Activated effector memory CD4-positive, alpha-beta T cell treated with anti-CD3 and anti-CD28 coated beads, Interleukin-2, amount 50 U/mL, for 16 hours (primary cell): ENCODE data around the gene GDF9.

Source experiments
- DNase-seq: peaks from one replicate; pipeline ENCODE4 v3.0.0-alpha.2; 2020

The GDF9 gene

GRCh38 chr5:132866342-132867045 lies at the start of gene GDF9, which contains the start of gene UQCRQ:
Gene GDF9, minus strand, starts transcription at chr5:132866469. Its CDS starts 1,936 bp downstream, at chr5:132864533.
Gene UQCRQ, plus strand, starts transcription at chr5:132866642. Its CDS starts 240 bp downstream, at chr5:132866882.
- peak; percentile 96 for DNase-seq

GRCh38 chr5:132915681-132916080 lies 49.4 kb upstream of the GDF9 start:
- DNase-seq: no peak

GRCh38 chr5:132909702-132910101 lies 43.4 kb upstream of the GDF9 start:
- no peak for DNase-seq

- no peak for DNase-seq
These were observed 40.9 kb upstream of the GDF9 start for GRCh38 chr5:132907161-132907560.

- DNase-seq: no peak
These were observed 39.7 kb upstream of the GDF9 start for GRCh38 chr5:132905938-132906337.

GRCh38 chr5:132901730-132902129 lies 35.5 kb upstream of the GDF9 start:
- no peak for DNase-seq

- DNase-seq: no peak
These were observed 34.8 kb upstream of the GDF9 start for GRCh38 chr5:132901036-132901435.

GRCh38 chr5:132898094-132898493 lies 31.8 kb upstream of the GDF9 start:
- no peak for DNase-seq

GRCh38 chr5:132896685-132897084 lies 30.4 kb upstream of the GDF9 start:
- DNase-seq: no peak

GRCh38 chr5:132895719-132896305 lies 29.5 kb upstream of the GDF9 start:
- DNase-seq: no peak

- DNase-seq: no peak
These were observed 24.5 kb upstream of the GDF9 start for GRCh38 chr5:132890817-132891216.

GRCh38 chr5:132889501-132889900 lies 23.2 kb upstream of the GDF9 start:
- no peak for DNase-seq

- no peak for DNase-seq
These were observed 21.0 kb upstream of the GDF9 start for GRCh38 chr5:132887283-132887682.

GRCh38 chr5:132886064-132886823 lies 20.0 kb upstream of the GDF9 start:
- DNase-seq: no peak

- DNase-seq: no peak
These were observed 18.3 kb upstream of the GDF9 start for GRCh38 chr5:132884548-132884947.

GRCh38 chr5:132883261-132883834 lies 17.1 kb upstream of the GDF9 start:
- no peak for DNase-seq

- no peak for DNase-seq
These were observed 11.7 kb upstream of the GDF9 start for GRCh38 chr5:132877938-132878337.

- DNase-seq: no peak
These were observed 11.2 kb upstream of the GDF9 start for GRCh38 chr5:132877466-132877865.

- DNase-seq: no peak
These were observed 9.9 kb upstream of the GDF9 start for GRCh38 chr5:132876020-132876759.

GRCh38 chr5:132873930-132874271 lies 7.6 kb upstream of the GDF9 start:
- no peak for DNase-seq

GRCh38 chr5:132873119-132873929 lies 7.1 kb upstream of the GDF9 start, which contains the start of gene LEAP2:
Gene LEAP2, plus strand, starts transcription at chr5:132873668. Its CDS starts 27 bp downstream, at chr5:132873695.
- no peak for DNase-seq

GRCh38 chr5:132872788-132873118 lies 6.5 kb upstream of the GDF9 start:
- DNase-seq: no peak
